HEK293 (cell line): ENCODE measurements around the gene GNPTAB.

Experiments used
- CTCF ChIA-PET: fragments of 350-600 bp; formaldehyde crosslinking; extraction: SDS; loops from one replicate; lab custom pipeline; 2021; ENCODE audit warnings: antibody characterized with exemption; lab: Yijun Ruan, JAX
- POLR2A ChIA-PET: fragments of 300-600 bp; formaldehyde crosslinking; extraction: SDS; loops from one replicate; lab custom pipeline; 2020; ENCODE audit warnings: antibody characterized with exemption, inconsistent platforms; lab: Yijun Ruan, JAX
- H3K27ac ChIP-seq: fragments of 200-500 bp; sonication (Bioruptor generic); 2 replicates; pipeline ENCODE4 v1.5.1; 2014; ENCODE audit warnings: low read depth, low read length, control low read depth, inconsistent platforms; ENCODE audit errors: extremely low read depth
- H3K36me3 ChIP-seq, 2 experiments: fragments of 200-500 bp in 1 of 2; sonication (Bioruptor generic) in 1 of 2; 1 replicate in 1 of 2; 2 replicates in 1 of 2; pipeline ENCODE4 v1.5.1; 2014 to 2017; ENCODE audit warnings: inconsistent platforms in 2 of 2, low read length in 2 of 2; ENCODE audit not compliant: control insufficient read depth in 2 of 2, insufficient read depth in 1 of 2
- H3K4me1 ChIP-seq: fragments of 200-500 bp; sonication (Bioruptor generic); 2 replicates; pipeline ENCODE4 v1.5.1; 2014; ENCODE audit warnings: mild to moderate bottlenecking, low read length, inconsistent platforms; ENCODE audit not compliant: control insufficient read depth, insufficient read depth
- H3K4me3 ChIP-seq: 2 replicates; pipeline ENCODE4 v1.5.1; 2011; ENCODE audit warnings: low read depth, mild to moderate bottlenecking, control low read depth, low read length, moderate library complexity
- H3K9me3 ChIP-seq: fragments of 200-500 bp; sonication (Bioruptor generic); 2 replicates; pipeline ENCODE4 v1.5.1; 2014; ENCODE audit warnings: low read depth, low read length, inconsistent platforms; ENCODE audit not compliant: control insufficient read depth, insufficient read depth
- EGR2 ChIP-seq: fragments of 450-650 bp; formaldehyde crosslinking; IDR thresholded peaks from 2 replicates; pipeline ENCODE4 v1.5.1; 2016; ENCODE audit warnings: low read depth, missing biosample characterization, missing genetic modification characterization
- GFI1B ChIP-seq: fragments of 450-650 bp; formaldehyde crosslinking; IDR thresholded peaks from 2 replicates; pipeline ENCODE4 v1.5.1; 2016; ENCODE audit warnings: missing biosample characterization, missing genetic modification characterization
- HOXD13 ChIP-seq: sonication (generic); formaldehyde crosslinking; IDR thresholded peaks from 2 replicates; pipeline ENCODE4 v1.8.0; 2022; ENCODE audit warnings: missing genetic modification reagents, borderline replicate concordance
- IKZF3 ChIP-seq: fragments of 450-650 bp; IDR thresholded peaks from 2 replicates; pipeline ENCODE4 v1.5.0; 2018; ENCODE audit warnings: missing biosample characterization, mild to moderate bottlenecking, missing genetic modification characterization, moderate library complexity
- KLF7 ChIP-seq: fragments of 450-650 bp; formaldehyde crosslinking; IDR thresholded peaks from 2 replicates; pipeline ENCODE4 v1.5.1; 2016; ENCODE audit warnings: missing biosample characterization, missing genetic modification characterization, borderline replicate concordance
- MYNN ChIP-seq: fragments of 450-650 bp; formaldehyde crosslinking; IDR thresholded peaks from 2 replicates; pipeline ENCODE4 v1.5.1; 2016; ENCODE audit warnings: missing biosample characterization, missing genetic modification characterization, borderline replicate concordance
- SALL2 ChIP-seq: fragments of 450-650 bp; formaldehyde crosslinking; IDR thresholded peaks from 2 replicates; pipeline ENCODE4 v1.5.0; 2017; ENCODE audit warnings: missing biosample characterization, mild to moderate bottlenecking, missing genetic modification characterization, borderline replicate concordance
- TCF7L2 ChIP-seq: IDR thresholded peaks from 2 replicates; pipeline ENCODE4 v1.6.1; 2011; ENCODE audit warnings: low read depth, mild to moderate bottlenecking, inconsistent platforms, low read length, moderate library complexity, borderline replicate concordance
- TSHZ1 ChIP-seq: fragments of 450-650 bp; formaldehyde crosslinking; IDR thresholded peaks from 2 replicates; pipeline ENCODE4 v1.5.1; 2016; ENCODE audit warnings: missing biosample characterization, missing genetic modification characterization, borderline replicate concordance
- YY1 ChIP-seq: fragments of 450-650 bp; formaldehyde crosslinking; IDR thresholded peaks from 2 replicates; pipeline ENCODE4 v1.5.1; 2018; ENCODE audit warnings: missing biosample characterization, missing genetic modification characterization
- ZBTB8A ChIP-seq: fragments of 450-650 bp; formaldehyde crosslinking; IDR thresholded peaks from 2 replicates; pipeline ENCODE4 v1.5.1; 2016; ENCODE audit warnings: missing biosample characterization, missing genetic modification characterization
- ZFP3 ChIP-seq: fragments of 450-650 bp; formaldehyde crosslinking; IDR thresholded peaks from 2 replicates; pipeline ENCODE4 v1.5.1; 2016; ENCODE audit warnings: low read depth, missing biosample characterization, missing genetic modification characterization
- ZNF132 ChIP-seq: fragments of 450-650 bp; formaldehyde crosslinking; IDR thresholded peaks from 2 replicates; pipeline ENCODE4 v1.5.1; 2017; ENCODE audit warnings: missing biosample characterization, missing genetic modification characterization, borderline replicate concordance
- ZNF140 ChIP-seq: fragments of 450-650 bp; formaldehyde crosslinking; IDR thresholded peaks from 2 replicates; pipeline ENCODE4 v1.5.1; 2016; ENCODE audit warnings: missing biosample characterization, missing genetic modification characterization
- ZNF223 ChIP-seq: fragments of 450-650 bp; formaldehyde crosslinking; IDR thresholded peaks from 2 replicates; pipeline ENCODE4 v1.5.1; 2016; ENCODE audit warnings: missing biosample characterization, missing genetic modification characterization
- ZNF239 ChIP-seq: fragments of 450-650 bp; formaldehyde crosslinking; IDR thresholded peaks from 2 replicates; pipeline ENCODE4 v1.5.1; 2016; ENCODE audit warnings: missing biosample characterization, missing genetic modification characterization
- ZNF37A ChIP-seq: fragments of 450-650 bp; IDR thresholded peaks from 2 replicates; pipeline ENCODE4 v1.5.1; 2018; ENCODE audit warnings: missing biosample characterization, missing genetic modification characterization
- ZNF473 ChIP-seq: fragments of 450-650 bp; formaldehyde crosslinking; IDR thresholded peaks from 2 replicates; pipeline ENCODE4 v1.5.1; 2017; ENCODE audit warnings: missing biosample characterization, missing genetic modification characterization
- ZNF513 ChIP-seq: fragments of 450-650 bp; IDR thresholded peaks from 2 replicates; pipeline ENCODE4 v1.5.1; 2018; ENCODE audit warnings: missing biosample characterization, missing genetic modification characterization
- ZNF514 ChIP-seq: fragments of 450-650 bp; formaldehyde crosslinking; IDR thresholded peaks from 2 replicates; pipeline ENCODE4 v1.5.1; 2016; ENCODE audit warnings: missing biosample characterization, missing genetic modification characterization
- ZNF521 ChIP-seq: fragments of 450-650 bp; formaldehyde crosslinking; IDR thresholded peaks from 2 replicates; pipeline ENCODE4 v1.5.1; 2017; ENCODE audit warnings: missing biosample characterization, mild to moderate bottlenecking, missing genetic modification characterization
- ZNF549 ChIP-seq: fragments of 450-650 bp; IDR thresholded peaks from 2 replicates; pipeline ENCODE4 v1.5.1; 2018; ENCODE audit warnings: missing biosample characterization, missing genetic modification characterization, mild to moderate bottlenecking, inconsistent platforms, moderate library complexity
- ZNF692 ChIP-seq: fragments of 450-650 bp; formaldehyde crosslinking; IDR thresholded peaks from 2 replicates; pipeline ENCODE4 v1.5.1; 2016; ENCODE audit warnings: missing biosample characterization, missing genetic modification characterization
- TF ChIP-seq, protein P1 (sequence below): fragments of 450-650 bp; formaldehyde crosslinking; IDR thresholded peaks from 2 replicates; pipeline ENCODE4 v1.5.1; 2016; ENCODE audit warnings: missing biosample characterization, missing genetic modification characterization
- TF ChIP-seq, protein P2 (sequence below): fragments of 450-650 bp; formaldehyde crosslinking; IDR thresholded peaks from 2 replicates; pipeline ENCODE4 v1.5.0; 2017; ENCODE audit warnings: missing biosample characterization, missing genetic modification characterization, borderline replicate concordance

GNPTAB gene

GRCh38 chr12:101854747-101855146 is 24.0 kb upstream of the GNPTAB start:
- Histone ChIP-seq H3K9me3 (no peaks in the 10 kb centered on the region), H3K27ac (no peak overlapping the region)
- TF ChIP-seq ZNF239 (tag by site-specific recombination) (no peak), TCF7L2 (no peak), YY1 (no peak), ZNF223 (tag by site-specific recombination) (no peak)
- TF ChIP-seq, protein P1, sequence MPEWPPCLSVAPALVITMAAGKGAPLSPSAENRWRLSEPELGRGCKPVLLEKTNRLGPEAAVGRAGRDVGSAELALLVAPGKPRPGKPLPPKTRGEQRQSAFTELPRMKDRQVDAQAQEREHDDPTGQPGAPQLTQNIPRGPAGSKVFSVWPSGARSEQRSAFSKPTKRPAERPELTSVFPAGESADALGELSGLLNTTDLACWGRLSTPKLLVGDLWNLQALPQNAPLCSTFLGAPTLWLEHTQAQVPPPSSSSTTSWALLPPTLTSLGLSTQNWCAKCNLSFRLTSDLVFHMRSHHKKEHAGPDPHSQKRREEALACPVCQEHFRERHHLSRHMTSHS (tag by site-specific recombination) = no peak
- TF ChIP-seq, all 188 proteins: peak for 0
- Histone ChIP-seq H3K36me3 (no peaks in the 10 kb centered on the region), H3K4me3 (no peak overlapping the region), H3K4me1 (no peaks in the 10 kb centered on the region; the same call in 1 of the 2 replicates)
- POLR2A ChIA-PET = no interaction called here
- CTCF ChIA-PET = interaction anchor here (0.8 to 2.2 kb wide), 3 partner anchors 11 to 17 kb away, joined by 3 to 9 read pairs (median 7); no protein-coding TSS in a partner anchor

GRCh38 chr12:101852998-101853397 is 22.2 kb upstream of the GNPTAB start:
- Histone ChIP-seq H3K9me3 (no peaks in the 10 kb centered on the region), H3K4me1 (no peaks in the 10 kb centered on the region; the same call in 1 of the 2 replicates), H3K27ac (no peak overlapping the region), H3K36me3 (no peaks in the 10 kb centered on the region), H3K4me3 (no peak overlapping the region)
- no peak for TF ChIP-seq EGR2 (tag by site-specific recombination)
- TF ChIP-seq, protein P2, sequence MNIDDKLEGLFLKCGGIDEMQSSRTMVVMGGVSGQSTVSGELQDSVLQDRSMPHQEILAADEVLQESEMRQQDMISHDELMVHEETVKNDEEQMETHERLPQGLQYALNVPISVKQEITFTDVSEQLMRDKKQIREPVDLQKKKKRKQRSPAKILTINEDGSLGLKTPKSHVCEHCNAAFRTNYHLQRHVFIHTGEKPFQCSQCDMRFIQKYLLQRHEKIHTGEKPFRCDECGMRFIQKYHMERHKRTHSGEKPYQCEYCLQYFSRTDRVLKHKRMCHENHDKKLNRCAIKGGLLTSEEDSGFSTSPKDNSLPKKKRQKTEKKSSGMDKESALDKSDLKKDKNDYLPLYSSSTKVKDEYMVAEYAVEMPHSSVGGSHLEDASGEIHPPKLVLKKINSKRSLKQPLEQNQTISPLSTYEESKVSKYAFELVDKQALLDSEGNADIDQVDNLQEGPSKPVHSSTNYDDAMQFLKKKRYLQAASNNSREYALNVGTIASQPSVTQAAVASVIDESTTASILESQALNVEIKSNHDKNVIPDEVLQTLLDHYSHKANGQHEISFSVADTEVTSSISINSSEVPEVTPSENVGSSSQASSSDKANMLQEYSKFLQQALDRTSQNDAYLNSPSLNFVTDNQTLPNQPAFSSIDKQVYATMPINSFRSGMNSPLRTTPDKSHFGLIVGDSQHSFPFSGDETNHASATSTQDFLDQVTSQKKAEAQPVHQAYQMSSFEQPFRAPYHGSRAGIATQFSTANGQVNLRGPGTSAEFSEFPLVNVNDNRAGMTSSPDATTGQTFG = no peak
- no peak for TF ChIP-seq ZNF514 (tag by site-specific recombination)
- TF ChIP-seq ZNF140 (tag by site-specific recombination) = no peak
- no peak for TF ChIP-seq SALL2
- no peak for TF ChIP-seq ZNF692 (tag by site-specific recombination)
- no peak for TF ChIP-seq ZNF549 (tag by site-specific recombination)
- no peak for TF ChIP-seq IKZF3
- TF ChIP-seq ZNF513 = no peak
- TF ChIP-seq HOXD13 (CRISPR knock-in tag) = no peak
- TF ChIP-seq MYNN (tag by site-specific recombination) = no peak
- no peak for TF ChIP-seq TSHZ1
- no peak for TF ChIP-seq KLF7 (tag by site-specific recombination)
- TF ChIP-seq ZNF473 (tag by site-specific recombination) = no peak
- TF ChIP-seq ZNF37A (tag by site-specific recombination) = no peak
- no peak for TF ChIP-seq ZNF132 (tag by site-specific recombination)
- no peak for TF ChIP-seq ZBTB8A (tag by site-specific recombination)
- TF ChIP-seq ZFP3 (tag by site-specific recombination) = no peak
- no peak for TF ChIP-seq GFI1B (tag by site-specific recombination)
- no peak for TF ChIP-seq ZNF521
- ChIA-PET POLR2A (interaction anchor here (0.6 kb wide), 1 partner anchor 13 kb away, joined by 4 read pairs; no protein-coding TSS in a partner anchor), CTCF (interaction anchor here (0.6 kb wide), 2 partner anchors 23 to 1618 kb away, joined by 3 read pairs; no protein-coding TSS in a partner anchor)
